Upper lobe of left lung (tissue), 4 donors: ENCODE results near the gene TFAP2C.

Source experiments
- EP300 ChIP-seq, 4 donors: sonication (generic); formaldehyde crosslinking; IDR thresholded peaks; one replicate each; pipeline ENCODE4 v1.5.1; 2017; ENCODE audit warnings: antibody characterized with exemption in 4 of 4, control low read depth in 2 of 4
- POLR2A ChIP-seq, 4 donors: fragments of 450-650 bp; IDR thresholded peaks; one replicate each; pipeline ENCODE4 v1.5.1; 2016 to 2017; ENCODE audit warnings: antibody characterized with exemption in 4 of 4, mild to moderate bottlenecking in 2 of 4
- POLR2AphosphoS5 ChIP-seq, 2 donors: sonication (generic); formaldehyde crosslinking; IDR thresholded peaks; one replicate each; pipeline ENCODE4 v1.5.1; 2017; ENCODE audit warnings: antibody characterized with exemption in 2 of 2
- TF ChIP-seq, protein P1 (sequence below), 6 experiments: fragments of 450-650 bp in 4 of 6; fragments of 200-600 bp in 2 of 6; sonication (generic) in 2 of 6; IDR thresholded peaks; one replicate each; pipeline ENCODE4 v1.5.1; 2016 to 2019; ENCODE audit warnings: antibody characterized with exemption in 6 of 6

DNA sequence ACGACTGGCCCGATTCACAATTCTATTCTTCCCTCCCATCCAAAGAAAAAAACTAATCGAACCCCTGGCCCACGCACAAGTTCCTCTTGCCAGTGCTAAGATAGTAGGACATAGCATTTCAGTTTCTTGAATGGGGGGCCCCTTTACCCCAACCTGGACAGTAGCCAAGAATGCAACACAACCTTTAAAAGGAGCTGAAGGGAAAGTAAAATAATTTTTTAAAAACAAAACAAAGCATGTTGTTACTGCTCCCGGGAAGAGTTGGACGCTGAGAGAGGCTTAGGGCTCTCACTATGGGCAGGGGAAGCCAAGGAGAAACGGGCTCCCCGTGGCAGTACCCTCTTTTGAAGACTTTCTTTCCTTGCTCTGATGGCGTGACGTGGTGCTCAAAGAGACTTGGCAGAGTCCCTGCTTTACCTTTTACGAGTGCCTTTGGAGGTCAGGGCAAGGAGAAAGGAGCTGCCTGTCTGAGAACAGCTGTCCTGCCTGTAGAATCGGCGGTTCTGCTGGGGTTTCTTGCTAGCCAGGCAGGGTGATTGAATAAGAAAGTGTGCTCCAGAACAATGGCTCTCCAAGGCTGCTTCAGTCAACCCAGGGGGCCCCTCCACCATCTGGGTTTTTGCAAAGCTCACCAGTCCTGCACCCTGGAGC, 5.8 kb downstream of the TFAP2C start:
- no peak for TF ChIP-seq EP300 (IDR thresholded peaks at IDR 0.05)
- no peak for TF ChIP-seq POLR2A (IDR thresholded peaks at IDR 0.05)
- TF ChIP-seq POLR2AphosphoS5 (IDR thresholded peaks at IDR 0.05) = no peak
- TF ChIP-seq, protein P1, sequence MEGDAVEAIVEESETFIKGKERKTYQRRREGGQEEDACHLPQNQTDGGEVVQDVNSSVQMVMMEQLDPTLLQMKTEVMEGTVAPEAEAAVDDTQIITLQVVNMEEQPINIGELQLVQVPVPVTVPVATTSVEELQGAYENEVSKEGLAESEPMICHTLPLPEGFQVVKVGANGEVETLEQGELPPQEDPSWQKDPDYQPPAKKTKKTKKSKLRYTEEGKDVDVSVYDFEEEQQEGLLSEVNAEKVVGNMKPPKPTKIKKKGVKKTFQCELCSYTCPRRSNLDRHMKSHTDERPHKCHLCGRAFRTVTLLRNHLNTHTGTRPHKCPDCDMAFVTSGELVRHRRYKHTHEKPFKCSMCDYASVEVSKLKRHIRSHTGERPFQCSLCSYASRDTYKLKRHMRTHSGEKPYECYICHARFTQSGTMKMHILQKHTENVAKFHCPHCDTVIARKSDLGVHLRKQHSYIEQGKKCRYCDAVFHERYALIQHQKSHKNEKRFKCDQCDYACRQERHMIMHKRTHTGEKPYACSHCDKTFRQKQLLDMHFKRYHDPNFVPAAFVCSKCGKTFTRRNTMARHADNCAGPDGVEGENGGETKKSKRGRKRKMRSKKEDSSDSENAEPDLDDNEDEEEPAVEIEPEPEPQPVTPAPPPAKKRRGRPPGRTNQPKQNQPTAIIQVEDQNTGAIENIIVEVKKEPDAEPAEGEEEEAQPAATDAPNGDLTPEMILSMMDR (IDR thresholded peaks at IDR 0.05) = no peak
